ENCODE results near the gene THRAP3.
"Not testable (repeated sequence)": the region's sequence is repeated elsewhere in the genome, so short reads cannot be mapped to it uniquely, and the experiment has no call there.

The THRAP3 gene

GRCh38 chr1:36251794-36252481, 27.7 kb downstream of the THRAP3 start:
- DNase-seq, result no peak

- not testable (repeated sequence) for DNase-seq
Measured at GRCh38 chr1:36252482-36252824, 28.2 kb downstream of the THRAP3 start.

GRCh38 chr1:36253161-36253862, 29.1 kb downstream of the THRAP3 start:
- no peak for DNase-seq

GRCh38 chr1:36256558-36257374, 32.5 kb downstream of the THRAP3 start:
- no peak for DNase-seq

- DNase-seq, result no peak
Measured at GRCh38 chr1:36257375-36257767, 33.1 kb downstream of the THRAP3 start.

GRCh38 chr1:36258960-36259344, 34.7 kb downstream of the THRAP3 start:
- no peak for DNase-seq

GRCh38 chr1:36268981-36269380, 44.7 kb downstream of the THRAP3 start:
- no peak for DNase-seq

- DNase-seq, result no peak
Measured at GRCh38 chr1:36269408-36269838, 45.2 kb downstream of the THRAP3 start.

- no peak for DNase-seq
Measured at GRCh38 chr1:36273024-36273423, 48.8 kb downstream of the THRAP3 start.

GRCh38 chr1:36274201-36274600, 50.0 kb downstream of the THRAP3 start:
- DNase-seq, result no peak

GRCh38 chr1:36276688-36277087, 52.4 kb downstream of the THRAP3 start:
- DNase-seq, result no peak

- DNase-seq, result no peak
Measured at GRCh38 chr1:36279110-36279788, 55.0 kb downstream of the THRAP3 start.

- no peak for DNase-seq
Measured at GRCh38 chr1:36279789-36280296, 55.6 kb downstream of the THRAP3 start.

GRCh38 chr1:36284061-36284460, 59.8 kb downstream of the THRAP3 start:
- DNase-seq, result no peak

- no peak for DNase-seq
Measured at GRCh38 chr1:36284517-36284916, 60.3 kb downstream of the THRAP3 start.

GRCh38 chr1:36285443-36286101, 61.3 kb downstream of the THRAP3 start:
- DNase-seq, result no peak

GRCh38 chr1:36286802-36287201, 62.6 kb downstream of the THRAP3 start:
- no peak for DNase-seq

- DNase-seq, result no peak
Measured at GRCh38 chr1:36287595-36287994, 63.4 kb downstream of the THRAP3 start.

GRCh38 chr1:36295390-36295789, 71.1 kb downstream of the THRAP3 start:
- DNase-seq, result no peak

GRCh38 chr1:36297062-36297461, 72.8 kb downstream of the THRAP3 start:
- DNase-seq, result no peak

GRCh38 chr1:36298640-36299039, 74.4 kb downstream of the THRAP3 start:
- DNase-seq, result no peak

GRCh38 chr1:36300526-36300925, 76.3 kb downstream of the THRAP3 start:
- no peak for DNase-seq

- DNase-seq, result no peak
Measured at GRCh38 chr1:36301220-36301619, 77.0 kb downstream of the THRAP3 start.
